Measurements from ENCODE around the gene YBX1.

GRCh38 chr1:42745851-42746250 is 63.6 kb downstream of the YBX1 start:
- TF ChIP-seq CTCF (conservative IDR thresholded peaks at IDR 0.05; ENCODE audit: low read depth, low read length) (no peak), EZH2phosphoT487 (IDR thresholded peaks at IDR 0.05; ENCODE audit: borderline replicate concordance, low read length) (no peak)
